SK-N-MC (cell line): ENCODE measurements around the gene RECQL.

Source experiments
- DNase-seq: peaks from one replicate; pipeline ENCODE4 v3.0.0-alpha.2; 2011; ENCODE audit warnings: low read depth, low spot score
- H3K27ac ChIP-seq: fragments of 200-600 bp; sonication (generic); 2 replicates; pipeline ENCODE4 v1.5.1; 2016; ENCODE audit warnings: mixed run types
- H3K36me3 ChIP-seq: fragments of 200-600 bp; sonication (generic); 2 replicates; pipeline ENCODE4 v1.6.1; 2017; ENCODE audit warnings: antibody characterized with exemption, low read length, mixed read lengths; ENCODE audit not compliant: insufficient read depth
- H3K4me3 ChIP-seq: fragments of 200-600 bp; sonication (generic); 2 replicates; pipeline ENCODE4 v1.5.1; 2016
- H3K9ac ChIP-seq: fragments of 200-600 bp; sonication (generic); 2 replicates; pipeline ENCODE4 v1.8.0; 2017; ENCODE audit warnings: mixed run types, mixed read lengths; ENCODE audit not compliant: insufficient read length
- H3K9me3 ChIP-seq: fragments of 200-600 bp; sonication (generic); 2 replicates; pipeline ENCODE4 v1.6.1; 2017; ENCODE audit warnings: low read depth, mild to moderate bottlenecking, antibody characterized with exemption, low read length, moderate library complexity, mixed read lengths
- EZH2 ChIP-seq: fragments of 200-600 bp; sonication (generic); IDR thresholded peaks from one replicate; pipeline ENCODE4 v1.6.1; 2017; ENCODE audit warnings: antibody characterized with exemption
- FOXP2 ChIP-seq: optimal IDR thresholded peaks from 2 replicates; pipeline ENCODE3; 2011; ENCODE audit warnings: mild to moderate bottlenecking, moderate library complexity; ENCODE audit not compliant: insufficient read depth; ENCODE audit errors: extremely low read length, control extremely low read depth
- POLR2AphosphoS5 ChIP-seq: IDR thresholded peaks from 2 replicates; pipeline ENCODE4 v1.6.1; 2012; ENCODE audit warnings: mild to moderate bottlenecking, low read depth, low read length, borderline replicate concordance

Gene RECQL

DNA sequence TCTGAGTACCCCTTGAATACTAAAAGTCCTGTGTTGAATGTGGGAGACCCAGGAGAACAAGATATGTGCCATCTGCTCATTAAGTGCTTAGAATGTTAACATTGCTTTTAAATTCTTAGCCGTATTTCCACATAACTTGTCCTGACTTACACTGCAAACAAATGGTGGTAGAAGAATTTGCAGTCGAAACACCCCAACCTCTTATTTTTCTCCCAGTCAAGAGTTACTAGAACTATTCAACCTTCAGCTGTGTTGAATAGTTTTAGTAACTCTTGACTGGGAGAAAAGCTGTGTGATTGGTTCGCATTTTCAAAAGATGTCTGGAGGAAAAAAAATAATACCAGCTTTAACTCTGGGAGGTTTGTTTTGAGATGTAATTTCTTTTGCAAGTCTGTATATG lies 17.0 kb upstream of the RECQL start:
- Histone ChIP-seq H3K9me3 (no peaks in the 10 kb centered on the region), H3K4me3 (peak overlapping the region; percentile 47; the same call in 1 of the 2 replicates), H3K36me3 (peaks cover 12% of the 10 kb centered on the region), H3K9ac (peak overlapping the region; percentile 25), H3K27ac (peak overlapping the region; percentile 81)
- TF ChIP-seq EZH2: no peak
- no peak for TF ChIP-seq FOXP2
- TF ChIP-seq POLR2AphosphoS5: no peak
- DNase-seq: no peak

DNA sequence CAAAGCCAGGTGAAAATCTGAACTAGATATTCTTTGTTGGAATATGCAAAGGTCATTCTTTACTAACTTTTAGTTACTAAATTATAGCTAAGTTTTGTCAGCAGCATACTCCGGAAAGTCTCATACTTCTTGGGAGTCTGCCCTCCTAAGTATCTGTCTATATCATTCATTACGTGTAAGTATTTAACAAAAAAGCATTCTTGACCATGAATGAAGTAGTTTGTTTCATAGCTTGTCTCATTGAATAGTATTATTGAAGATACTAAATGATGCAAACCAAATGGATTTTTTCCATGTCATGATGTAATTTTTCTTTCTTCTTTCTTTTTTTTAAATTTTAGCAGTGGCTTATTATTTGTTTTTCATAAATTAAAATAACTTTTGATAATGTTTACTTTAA lies 14.8 kb upstream of the RECQL start:
- TF ChIP-seq EZH2: no peak
- H3K9me3 ChIP-seq: no peaks in the 10 kb centered on the region
- H3K9ac ChIP-seq: no peak overlapping the region
- no peak for DNase-seq
- no peak overlapping the region for H3K27ac ChIP-seq
- peaks cover 15% of the 10 kb centered on the region for H3K36me3 ChIP-seq
- no peak overlapping the region for H3K4me3 ChIP-seq

DNA sequence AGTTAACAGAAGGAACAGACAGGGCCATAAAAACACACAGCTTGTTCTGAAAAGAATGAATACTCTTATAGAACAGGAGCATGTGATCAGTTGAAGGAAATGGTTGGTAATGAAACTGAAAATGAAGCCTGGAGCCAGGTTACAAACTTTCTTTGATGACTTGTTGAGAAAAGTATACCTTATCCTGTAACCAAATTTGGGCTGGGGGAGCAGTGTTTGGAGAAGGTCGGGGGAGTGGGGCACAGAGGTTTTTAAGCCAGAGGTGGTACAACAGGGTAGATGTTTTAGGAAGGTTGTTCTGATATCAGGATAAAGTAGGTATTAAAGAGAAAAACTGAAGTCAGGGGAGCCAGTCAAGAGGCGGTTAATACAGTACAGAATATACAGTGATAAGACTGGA lies 8.3 kb upstream of the RECQL start:
- Histone ChIP-seq H3K27ac (no peak overlapping the region), H3K36me3 (peaks cover 7% of the 10 kb centered on the region; the same call in 1 of the 2 replicates), H3K9ac (no peak overlapping the region), H3K9me3 (no peaks in the 10 kb centered on the region), H3K4me3 (no peak overlapping the region)
- no peak for TF ChIP-seq FOXP2
- TF ChIP-seq POLR2AphosphoS5: no peak
- no peak for TF ChIP-seq EZH2
- no peak for DNase-seq

DNA sequence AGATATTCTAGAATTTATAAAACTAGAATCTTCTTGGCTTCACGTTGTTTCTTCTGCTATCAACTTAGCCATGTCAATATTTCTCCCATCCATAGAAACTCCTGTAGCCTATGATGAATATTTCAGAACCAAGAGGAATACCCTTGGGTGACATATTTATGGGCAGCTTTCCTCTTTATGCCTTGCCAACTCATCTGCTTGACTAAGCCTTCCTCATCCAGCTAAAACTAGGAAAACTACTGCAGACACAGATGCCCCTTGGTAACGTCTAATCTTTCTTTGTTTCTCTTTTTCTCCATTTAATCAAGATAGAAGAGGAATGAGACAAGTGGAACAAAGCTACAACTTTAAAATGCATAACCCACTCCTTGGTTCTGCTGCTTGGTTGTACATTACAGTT lies 6.4 kb upstream of the RECQL start:
- no peak overlapping the region for H3K27ac ChIP-seq
- H3K4me3 ChIP-seq: no peak overlapping the region
- DNase-seq: no peak
- no peak for TF ChIP-seq POLR2AphosphoS5
- TF ChIP-seq EZH2: no peak
- no peak for TF ChIP-seq FOXP2
- peaks cover 5% of the 10 kb centered on the region; the same call in 1 of the 2 replicates for H3K36me3 ChIP-seq
- H3K9ac ChIP-seq: no peak overlapping the region
- no peaks in the 10 kb centered on the region for H3K9me3 ChIP-seq

DNA sequence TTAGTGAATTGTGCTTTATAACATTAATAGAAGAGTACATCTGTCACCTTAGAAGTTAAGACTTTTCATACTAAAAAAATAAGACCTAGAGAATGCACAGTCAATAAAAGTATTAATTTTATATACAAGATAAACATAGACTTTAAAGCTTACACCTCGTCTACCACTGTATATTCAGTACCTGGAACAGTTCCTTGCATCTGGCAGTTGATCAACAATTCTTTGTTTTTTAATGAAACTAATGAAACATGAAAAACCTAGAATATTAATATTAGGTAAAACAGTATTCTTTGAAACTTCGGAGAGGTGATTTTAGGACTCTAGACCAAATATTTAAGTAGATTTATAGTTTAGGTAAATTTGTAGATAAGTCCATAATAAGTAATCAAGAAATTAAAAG lies 4.5 kb upstream of the RECQL start:
- Histone ChIP-seq H3K9me3 (no peaks in the 10 kb centered on the region), H3K27ac (no peak overlapping the region), H3K4me3 (no peak overlapping the region), H3K9ac (no peak overlapping the region), H3K36me3 (peaks cover 4% of the 10 kb centered on the region; the same call in 1 of the 2 replicates)
- DNase-seq: no peak
- TF ChIP-seq FOXP2 (no peak), POLR2AphosphoS5 (no peak)

DNA sequence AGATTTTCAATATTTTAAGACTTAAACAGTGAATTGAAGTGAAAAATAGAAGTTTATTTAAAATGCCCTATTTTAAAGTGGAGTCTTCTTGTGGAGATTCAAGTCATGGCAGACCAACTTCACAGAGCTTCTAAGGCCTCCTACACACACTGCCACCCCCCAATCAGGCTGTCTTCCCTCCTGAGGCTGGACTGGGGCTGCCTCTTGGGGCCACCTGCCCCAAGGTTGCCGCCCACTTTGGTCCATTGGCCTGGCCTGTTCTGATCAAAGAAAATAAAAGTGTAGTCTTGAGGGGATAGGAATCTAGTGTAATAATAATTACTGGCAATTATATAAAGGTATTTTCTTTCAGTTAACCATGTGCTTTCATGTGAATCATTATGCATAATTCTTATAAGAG lies 1.4 kb upstream of the RECQL start:
- H3K27ac ChIP-seq: no peak overlapping the region
- H3K4me3 ChIP-seq: peak overlapping the region; percentile 90
- H3K9ac ChIP-seq: peak overlapping the region; percentile 88
- H3K36me3 ChIP-seq: peaks cover 12% of the 10 kb centered on the region
- H3K9me3 ChIP-seq: no peaks in the 10 kb centered on the region
- no peak for TF ChIP-seq POLR2AphosphoS5
- no peak for TF ChIP-seq FOXP2
- no peak for TF ChIP-seq EZH2
- DNase-seq: no peak

DNA sequence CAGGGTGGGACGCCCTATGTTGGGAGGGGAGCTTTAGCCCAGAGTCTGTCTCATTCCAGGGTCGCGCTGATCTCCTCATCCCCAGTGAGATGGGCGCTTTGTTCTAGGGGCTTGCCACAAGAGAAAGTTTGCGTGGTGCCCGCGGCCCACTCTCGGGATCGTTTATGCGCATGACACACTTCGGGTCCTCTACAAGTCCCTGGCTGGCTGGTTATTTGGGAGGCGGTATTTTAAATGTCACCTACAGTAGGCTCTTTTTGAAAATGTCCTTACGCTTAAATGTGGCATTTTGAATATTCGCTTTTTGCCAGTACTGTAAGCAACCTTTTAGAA lies 695 bp upstream of the RECQL start:
- no peak for TF ChIP-seq EZH2
- no peak for TF ChIP-seq POLR2AphosphoS5
- no peak for TF ChIP-seq FOXP2
- no peak for DNase-seq
- H3K36me3 ChIP-seq: peaks cover 9% of the 10 kb centered on the region
- no peaks in the 10 kb centered on the region for H3K9me3 ChIP-seq
- peak overlapping the region; percentile 90 for H3K4me3 ChIP-seq
- H3K27ac ChIP-seq: no peak overlapping the region; the same call in 1 of the 2 replicates
- peak overlapping the region; percentile 88 for H3K9ac ChIP-seq

DNA sequence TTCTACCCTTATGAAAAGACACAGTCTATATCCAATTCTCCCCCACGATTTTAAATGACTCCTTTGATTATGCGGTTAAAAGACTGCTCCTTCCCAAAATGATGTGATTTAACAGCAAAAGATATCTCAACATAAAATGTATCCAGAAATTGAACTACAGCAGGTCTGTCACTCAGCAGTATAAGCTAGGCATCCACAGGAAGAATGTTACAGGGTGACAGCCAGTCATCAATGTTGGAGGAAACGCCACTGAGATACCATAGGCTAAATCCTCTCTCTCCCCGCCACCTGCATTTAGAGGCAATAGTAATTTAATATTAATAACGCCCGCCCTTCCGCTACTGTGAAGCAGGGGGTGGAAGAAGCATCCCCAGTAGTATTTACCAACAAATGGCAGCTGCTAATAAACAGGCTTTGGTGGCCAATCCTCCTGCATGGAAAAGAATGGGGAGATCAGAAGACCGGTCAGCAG lies 613 bp downstream of the RECQL start:
- H3K9me3 ChIP-seq: no peaks in the 10 kb centered on the region
- no peak for TF ChIP-seq EZH2
- DNase-seq: no peak
- peak overlapping the region; percentile 90 for H3K4me3 ChIP-seq
- H3K9ac ChIP-seq: peak overlapping the region; percentile 80
- no peak overlapping the region for H3K27ac ChIP-seq
- H3K36me3 ChIP-seq: peaks cover 9% of the 10 kb centered on the region

DNA sequence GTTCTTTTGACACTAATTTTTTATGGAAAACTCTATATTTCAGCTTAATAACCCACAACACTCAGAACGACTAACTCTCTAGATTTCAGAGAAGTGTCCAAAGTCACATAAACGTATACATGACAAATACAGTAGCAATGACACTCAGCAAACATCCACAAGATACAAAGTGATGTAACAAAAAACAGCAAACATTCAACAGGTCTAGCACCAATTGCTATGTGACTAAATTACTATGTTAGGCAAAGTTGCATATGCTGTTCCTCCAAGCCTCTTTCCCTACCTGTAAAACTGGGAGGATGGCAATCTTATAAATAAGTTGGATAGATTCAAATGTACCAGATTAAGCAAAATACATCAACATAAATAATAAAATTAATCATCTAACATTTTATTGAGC lies 1.7 kb downstream of the RECQL start:
- Histone ChIP-seq H3K4me3 (no peak overlapping the region), H3K36me3 (peaks cover 9% of the 10 kb centered on the region), H3K9ac (no peak overlapping the region), H3K9me3 (no peaks in the 10 kb centered on the region), H3K27ac (no peak overlapping the region)
- no peak for DNase-seq
- no peak for TF ChIP-seq EZH2

DNA sequence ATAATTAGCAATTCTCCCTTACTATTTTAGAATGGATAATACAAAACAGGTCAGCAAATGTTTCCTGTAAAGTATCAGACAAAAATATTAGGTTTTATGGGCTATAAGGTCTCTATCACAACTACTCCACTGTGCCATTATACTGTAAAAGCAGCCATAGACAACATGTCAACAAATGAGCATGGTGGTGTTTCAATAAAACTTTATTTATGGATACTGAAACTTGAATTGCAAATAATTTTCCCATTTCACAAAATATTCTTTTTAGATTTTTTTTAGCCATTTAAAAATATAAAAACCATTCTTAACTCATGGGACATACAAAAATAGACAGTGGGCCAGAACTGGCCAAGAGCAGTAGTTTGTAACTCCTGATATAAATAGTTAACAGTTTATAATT lies 15.4 kb downstream of the RECQL start:
- no peak overlapping the region for H3K4me3 ChIP-seq
- peaks cover 24% of the 10 kb centered on the region for H3K36me3 ChIP-seq
- no peaks in the 10 kb centered on the region for H3K9me3 ChIP-seq
- TF ChIP-seq FOXP2: no peak
- TF ChIP-seq EZH2: no peak
- no peak for TF ChIP-seq POLR2AphosphoS5
- H3K9ac ChIP-seq: no peak overlapping the region
- no peak for DNase-seq
- H3K27ac ChIP-seq: no peak overlapping the region
